Mesenchymal stem cell (in vitro differentiated cells and primary cell): ENCODE measurements around the gene PARD6B.

Source experiments
- DNase-seq: peaks from one replicate; pipeline ENCODE4 v3.0.0-alpha.2; 2013
- H2AFZ ChIP-seq: one replicate; pipeline ENCODE4 v1.6.1; 2013; ENCODE audit warnings: low read depth, mild to moderate bottlenecking, control low read depth, inconsistent platforms, low read length, moderate library complexity
- H2AK5ac ChIP-seq: 2 replicates; pipeline ENCODE4 v1.6.1; 2013; ENCODE audit warnings: low read length, moderate library complexity, mild to moderate bottlenecking, inconsistent platforms; ENCODE audit not compliant: severe bottlenecking
- H2BK120ac ChIP-seq: one replicate; pipeline ENCODE4 v1.6.1; 2013; ENCODE audit warnings: low read depth, mild to moderate bottlenecking, inconsistent platforms, low read length, moderate library complexity
- H2BK12ac ChIP-seq, 2 experiments: one replicate each; pipeline ENCODE4 v1.6.1; 2013; ENCODE audit warnings: inconsistent platforms in 2 of 2, low read length in 2 of 2, mild to moderate bottlenecking in 2 of 2, moderate library complexity in 2 of 2, control low read depth in 1 of 2
- H2BK15ac ChIP-seq: one replicate; pipeline ENCODE4 v1.6.1; 2013; ENCODE audit warnings: mild to moderate bottlenecking, low read depth, inconsistent platforms; ENCODE audit not compliant: poor library complexity, severe bottlenecking
- H2BK5ac ChIP-seq: 2 replicates; pipeline ENCODE4 v1.6.1; 2013; ENCODE audit warnings: low read depth, mild to moderate bottlenecking, low read length, control low read depth, inconsistent platforms; ENCODE audit not compliant: poor library complexity, severe bottlenecking
- H3K14ac ChIP-seq, 2 experiments: one replicate each; pipeline ENCODE4 v1.6.1; 2013; ENCODE audit warnings: inconsistent platforms in 2 of 2, low read length in 2 of 2, control low read depth in 1 of 2, mild to moderate bottlenecking in 1 of 2, moderate library complexity in 1 of 2
- H3K18ac ChIP-seq, 2 experiments: one replicate each; pipeline ENCODE4 v1.6.1; 2013; ENCODE audit warnings: inconsistent platforms in 2 of 2, low read length in 2 of 2, control low read depth in 1 of 2, low read depth in 1 of 2, mild to moderate bottlenecking in 1 of 2
- H3K23ac ChIP-seq, 2 experiments: one replicate each; pipeline ENCODE4 v1.6.1; 2013; ENCODE audit warnings: inconsistent platforms in 2 of 2, low read length in 2 of 2, mild to moderate bottlenecking in 2 of 2, moderate library complexity in 2 of 2, control low read depth in 1 of 2
- H3K27ac ChIP-seq: 2 replicates; pipeline ENCODE4 v1.5.1; 2013; ENCODE audit warnings: mild to moderate bottlenecking, moderate library complexity, low read length, control low read depth, inconsistent platforms; ENCODE audit not compliant: poor library complexity, severe bottlenecking
- H3K27me3 ChIP-seq, 2 experiments: 2 replicates each; pipeline versions ENCODE4 v1.6.1 to v1.7.0; 2013; ENCODE audit warnings: low read length in 2 of 2, mild to moderate bottlenecking in 2 of 2, moderate library complexity in 2 of 2, control low read depth in 1 of 2, inconsistent platforms in 1 of 2; ENCODE audit not compliant: control insufficient read depth in 1 of 2, insufficient read depth in 1 of 2
- H3K36me3 ChIP-seq, 2 experiments: 2 replicates each; pipeline versions ENCODE4 v1.6.1 to v1.7.0; 2013; ENCODE audit warnings: low read length in 2 of 2, control low read depth in 1 of 2, inconsistent platforms in 1 of 2, low read depth in 1 of 2, mild to moderate bottlenecking in 1 of 2; ENCODE audit not compliant: insufficient read depth in 2 of 2, control insufficient read depth in 1 of 2
- H3K4ac ChIP-seq, 2 experiments: one replicate each; pipeline ENCODE4 v1.6.1; 2013; ENCODE audit warnings: inconsistent platforms in 2 of 2, low read length in 2 of 2, mild to moderate bottlenecking in 2 of 2, moderate library complexity in 2 of 2, control low read depth in 1 of 2, low read depth in 1 of 2
- H3K4me1 ChIP-seq: 2 replicates; pipeline ENCODE4 v1.6.1; 2013; ENCODE audit warnings: low read depth, low read length, control low read depth; ENCODE audit not compliant: control insufficient read depth, insufficient read depth
- H3K4me2 ChIP-seq: 2 replicates; pipeline ENCODE4 v1.6.1; 2013; ENCODE audit warnings: low read length, mild to moderate bottlenecking, inconsistent platforms; ENCODE audit not compliant: poor library complexity, severe bottlenecking
- H3K4me3 ChIP-seq, 2 experiments: 2 replicates each; pipeline versions ENCODE4 v1.5.1 to v1.7.0; 2013; ENCODE audit warnings: low read length in 2 of 2, mild to moderate bottlenecking in 2 of 2, control low read depth in 1 of 2, low read depth in 1 of 2; ENCODE audit not compliant: insufficient read depth in 1 of 2
- H3K79me1 ChIP-seq: replicated peaks from 2 replicates; pipeline ENCODE4 v1.6.1; 2013; ENCODE audit warnings: mild to moderate bottlenecking, control low read depth, low read length, inconsistent platforms; ENCODE audit not compliant: poor library complexity, severe bottlenecking
- H3K9ac ChIP-seq: 2 replicates; pipeline ENCODE4 v1.7.0; 2013; ENCODE audit warnings: mild to moderate bottlenecking, low read length, moderate library complexity
- H3K9me3 ChIP-seq: 2 replicates; pipeline ENCODE4 v1.7.0; 2013; ENCODE audit warnings: mild to moderate bottlenecking, low read length; ENCODE audit not compliant: control insufficient read depth
- H4K8ac ChIP-seq: one replicate; pipeline ENCODE4 v1.6.1; 2013; ENCODE audit warnings: inconsistent platforms, mild to moderate bottlenecking, low read length, moderate library complexity
- H4K91ac ChIP-seq: one replicate; pipeline ENCODE4 v1.6.1; 2013; ENCODE audit warnings: mild to moderate bottlenecking, low read length, inconsistent platforms
- WGBS: methylation state at CpG from one replicate; pipeline ENCODE4 v1.1.7; 2013; ENCODE audit warnings: mixed read lengths; 5-methylcytosine and 5-hydroxymethylcytosine counted together

PARD6B gene

DNA sequence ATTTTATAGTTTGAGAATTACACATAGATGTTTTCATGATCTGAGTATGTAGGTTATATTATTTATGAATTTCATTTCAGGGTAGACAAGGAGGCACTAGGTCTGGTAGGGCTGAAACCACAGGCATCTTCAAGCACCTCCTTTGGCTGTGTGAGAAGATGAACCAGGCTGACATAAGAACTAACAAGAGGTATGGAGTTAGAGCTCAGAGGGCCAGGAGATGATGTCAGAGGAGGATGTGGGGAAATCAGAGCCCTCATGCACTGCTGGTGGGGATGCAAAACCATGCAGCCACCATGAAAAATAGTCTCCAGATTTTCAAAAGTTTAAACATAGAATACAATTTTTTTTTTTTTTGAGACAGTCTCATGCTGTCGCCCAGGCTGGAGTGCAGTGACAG, 26.4 kb upstream of the PARD6B start:
- H3K9ac ChIP-seq = no peak overlapping the region
- no peaks in the 10 kb centered on the region for H3K9me3 ChIP-seq
- 92% methylated on average over 1 of the region's 1 CpG for WGBS
- H3K18ac ChIP-seq = no peak overlapping the region
- H3K23ac ChIP-seq = no peak overlapping the region
- no peak overlapping the region for H3K14ac ChIP-seq
- H4K8ac ChIP-seq = no peak overlapping the region
- H3K4me1 ChIP-seq = peaks cover 5% of the 10 kb centered on the region
- H2AK5ac ChIP-seq = no peak overlapping the region
- DNase-seq = peak; percentile 75
- H2BK120ac ChIP-seq = no peak overlapping the region
- no peak overlapping the region for H4K91ac ChIP-seq
- H2AFZ ChIP-seq = no peak overlapping the region
- H3K36me3 ChIP-seq = no peaks in the 10 kb centered on the region
- H3K4ac ChIP-seq = no peak overlapping the region
- H3K79me1 ChIP-seq = no peaks in the 10 kb centered on the region
- no peak overlapping the region for H3K4me3 ChIP-seq
- no peak overlapping the region for H3K27ac ChIP-seq
- no peaks in the 10 kb centered on the region for H3K27me3 ChIP-seq
- no peak overlapping the region for H2BK15ac ChIP-seq
- H3K4me2 ChIP-seq = no peak overlapping the region
- no peak overlapping the region for H2BK12ac ChIP-seq
- no peak overlapping the region for H2BK5ac ChIP-seq

DNA sequence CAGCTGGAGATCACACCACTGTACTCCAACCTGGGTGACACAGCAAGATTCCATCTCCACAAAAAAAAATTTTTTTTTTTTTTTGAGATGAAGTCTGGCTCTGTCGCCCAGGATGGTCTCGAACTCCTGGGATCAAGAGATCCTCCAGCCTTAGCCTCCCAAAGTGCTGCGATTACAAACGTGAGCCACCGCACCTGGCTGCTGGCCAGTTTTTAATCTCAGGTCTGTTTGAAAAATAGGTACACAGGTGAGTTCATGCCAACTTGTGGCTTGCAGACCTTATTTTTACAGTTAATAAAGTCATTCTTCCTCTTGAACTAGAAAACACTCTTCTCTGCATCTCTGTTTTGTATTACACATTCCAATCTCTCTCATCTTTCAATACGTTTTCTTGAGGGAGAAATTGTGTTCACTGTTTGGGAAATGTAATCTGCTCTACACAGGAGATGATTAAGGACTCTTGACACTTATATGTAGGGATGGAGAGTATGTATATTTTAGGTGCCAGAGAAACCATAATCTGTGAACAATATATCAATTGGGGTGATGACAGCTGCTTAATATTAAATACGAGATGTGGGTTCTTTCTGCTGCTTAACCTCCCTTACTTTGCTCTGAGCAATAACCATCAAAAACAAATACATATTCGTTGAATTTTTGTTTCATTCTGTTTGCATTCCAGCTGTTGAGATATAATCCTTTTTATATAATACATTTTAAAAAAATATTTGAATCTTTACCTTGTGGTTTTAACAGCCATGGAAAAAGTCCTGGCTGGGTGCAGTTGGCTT, 22.3 kb upstream of the PARD6B start:
- Histone ChIP-seq H4K8ac (no peak overlapping the region), H3K9me3 (no peaks in the 10 kb centered on the region), H3K14ac (no peak overlapping the region), H2BK12ac (no peak overlapping the region), H3K4me2 (no peak overlapping the region), H3K4ac (no peak overlapping the region), H3K36me3 (no peaks in the 10 kb centered on the region), H3K27me3 (no peaks in the 10 kb centered on the region), H3K9ac (no peak overlapping the region), H3K4me3 (no peak overlapping the region), H3K4me1 (peaks cover 6% of the 10 kb centered on the region), H2AK5ac (no peak overlapping the region), H2BK5ac (no peak overlapping the region), H3K23ac (no peak overlapping the region), H3K79me1 (no peaks in the 10 kb centered on the region), H3K27ac (no peak overlapping the region), H2AFZ (no peak overlapping the region), H4K91ac (no peak overlapping the region), H3K18ac (no peak overlapping the region), H2BK120ac (no peak overlapping the region), H2BK15ac (no peak overlapping the region)
- WGBS = 100% methylated on average over 4 of the region's 8 CpGs
- no peak for DNase-seq

DNA sequence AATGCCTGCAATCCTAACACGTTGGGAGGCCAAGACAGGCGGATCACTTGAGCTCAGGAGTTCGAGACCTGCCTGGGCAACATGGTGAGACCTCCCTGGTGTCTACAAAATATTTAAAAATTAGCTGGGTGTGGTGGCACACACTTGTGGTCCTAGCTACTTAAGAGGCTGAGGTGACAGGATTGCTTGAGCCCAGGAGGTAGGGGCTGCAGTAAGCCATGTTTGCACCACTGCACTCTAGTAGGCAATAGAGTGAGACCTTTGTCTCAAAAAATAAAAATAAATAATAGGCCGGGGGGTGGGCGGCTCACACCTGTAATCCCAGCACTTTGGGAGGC, 21.8 kb upstream of the PARD6B start:
- H2BK5ac ChIP-seq = no peak overlapping the region
- no peak overlapping the region for H4K8ac ChIP-seq
- H2AK5ac ChIP-seq = no peak overlapping the region
- H2BK120ac ChIP-seq = no peak overlapping the region
- H3K4ac ChIP-seq = no peak overlapping the region
- no peaks in the 10 kb centered on the region for H3K36me3 ChIP-seq
- no peaks in the 10 kb centered on the region for H3K9me3 ChIP-seq
- no peak overlapping the region for H3K14ac ChIP-seq
- no peak overlapping the region for H3K27ac ChIP-seq
- no peaks in the 10 kb centered on the region for H3K27me3 ChIP-seq
- H4K91ac ChIP-seq = no peak overlapping the region
- H3K4me1 ChIP-seq = peaks cover 6% of the 10 kb centered on the region
- H2BK15ac ChIP-seq = no peak overlapping the region
- H3K18ac ChIP-seq = no peak overlapping the region
- H2AFZ ChIP-seq = no peak overlapping the region
- H3K4me3 ChIP-seq = no peak overlapping the region
- DNase-seq = no peak
- H3K9ac ChIP-seq = no peak overlapping the region
- no peaks in the 10 kb centered on the region for H3K79me1 ChIP-seq
- no peak overlapping the region for H3K4me2 ChIP-seq
- WGBS = 80% methylated on average over 5 of the region's 5 CpGs
- no peak overlapping the region for H3K23ac ChIP-seq
- H2BK12ac ChIP-seq = no peak overlapping the region

DNA sequence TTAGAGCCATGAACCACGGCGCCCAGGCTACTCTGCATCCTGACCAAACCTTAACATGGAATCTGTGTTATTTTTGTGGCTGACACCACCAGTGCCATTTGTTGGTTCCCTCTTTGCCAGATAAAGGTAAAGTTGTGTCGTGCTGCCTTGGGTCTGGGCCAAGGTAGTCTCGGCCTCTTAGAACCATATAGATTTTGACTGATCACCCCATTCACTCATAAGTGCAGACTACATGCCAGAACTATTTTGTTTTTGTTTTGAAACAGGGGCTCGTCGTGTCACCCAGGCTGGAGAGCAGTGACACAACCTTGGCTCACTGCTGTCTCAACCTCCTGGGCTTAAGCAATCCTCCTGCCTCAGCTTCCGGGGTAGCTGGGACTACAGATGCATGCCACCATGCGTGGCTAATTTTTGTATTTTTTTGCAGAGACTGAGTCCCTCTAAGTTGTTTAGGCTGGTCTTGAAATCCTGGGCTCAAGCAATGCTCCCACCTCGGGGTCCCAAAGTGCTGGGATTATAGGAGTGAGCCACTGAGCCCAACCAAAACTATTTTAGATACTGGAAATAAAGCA, 20.8 kb upstream of the PARD6B start:
- 76% methylated on average over 8 of the region's 9 CpGs for WGBS
- no peak overlapping the region for H2AFZ ChIP-seq
- H4K91ac ChIP-seq = no peak overlapping the region
- H3K27ac ChIP-seq = no peak overlapping the region
- no peaks in the 10 kb centered on the region for H3K27me3 ChIP-seq
- H2BK120ac ChIP-seq = peak overlapping the region; percentile 37
- no peak overlapping the region for H3K4me2 ChIP-seq
- no peak overlapping the region for H3K4ac ChIP-seq
- no peak overlapping the region for H2AK5ac ChIP-seq
- H3K4me3 ChIP-seq = no peak overlapping the region
- peak overlapping the region in 1 of 2 experiments; percentile 28 for H3K18ac ChIP-seq
- no peak overlapping the region for H2BK5ac ChIP-seq
- H3K9ac ChIP-seq = peak overlapping the region; percentile 24
- peak overlapping the region; percentile 70 to 83 for H2BK12ac ChIP-seq
- peak; percentile 39 for DNase-seq
- H2BK15ac ChIP-seq = peak overlapping the region; percentile 12
- peak overlapping the region; percentile 82 for H4K8ac ChIP-seq
- H3K79me1 ChIP-seq = no peaks in the 10 kb centered on the region
- H3K9me3 ChIP-seq = no peaks in the 10 kb centered on the region
- H3K14ac ChIP-seq = no peak overlapping the region
- peaks cover 4% of the 10 kb centered on the region for H3K4me1 ChIP-seq
- no peaks in the 10 kb centered on the region for H3K36me3 ChIP-seq
- H3K23ac ChIP-seq = no peak overlapping the region
